ENCODE results near the gene SGMS1. TPM values are rescaled to one million over a fixed set of nuclear protein-coding genes. Genes with fewer than 3 reads are reported as not detected.

Gene SGMS1
- total and polyA plus RNA-seq, 10 donors = 5.9 to 84.3 (median 34.6) TPM

DNA sequence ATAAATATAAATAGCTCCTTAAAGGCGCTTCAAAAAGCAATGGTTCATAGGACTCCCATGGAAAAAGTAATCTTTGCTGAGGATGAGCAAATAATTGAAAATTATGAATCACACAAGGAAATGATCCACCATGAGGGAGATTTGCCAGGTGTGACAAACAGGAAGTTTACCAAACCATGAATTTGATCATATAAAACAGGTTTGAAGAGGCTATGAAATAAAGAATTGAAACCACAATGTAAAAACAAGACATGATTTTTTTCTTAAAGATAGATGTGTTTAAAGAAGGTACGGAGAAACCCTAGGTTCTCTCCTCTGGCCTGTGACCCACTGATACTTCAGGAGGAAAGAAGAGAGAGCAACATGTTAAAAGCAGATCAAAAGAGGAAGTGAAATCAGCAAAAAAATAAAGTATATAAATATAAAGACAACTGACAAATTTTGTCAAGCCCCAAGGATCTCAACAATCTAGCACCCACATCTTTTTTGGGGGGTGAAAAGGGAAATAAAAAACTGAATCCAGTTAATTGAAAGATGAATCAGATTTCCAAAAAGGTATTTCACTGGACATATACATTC lies 261.1 kb downstream of the SGMS1 start:
- TF ChIP-seq POLR2AphosphoS5 (IDR thresholded peaks at IDR 0.05) (no peak), POLR2A (IDR thresholded peaks at IDR 0.05) (no peak)
- TF ChIP-seq, protein P1, sequence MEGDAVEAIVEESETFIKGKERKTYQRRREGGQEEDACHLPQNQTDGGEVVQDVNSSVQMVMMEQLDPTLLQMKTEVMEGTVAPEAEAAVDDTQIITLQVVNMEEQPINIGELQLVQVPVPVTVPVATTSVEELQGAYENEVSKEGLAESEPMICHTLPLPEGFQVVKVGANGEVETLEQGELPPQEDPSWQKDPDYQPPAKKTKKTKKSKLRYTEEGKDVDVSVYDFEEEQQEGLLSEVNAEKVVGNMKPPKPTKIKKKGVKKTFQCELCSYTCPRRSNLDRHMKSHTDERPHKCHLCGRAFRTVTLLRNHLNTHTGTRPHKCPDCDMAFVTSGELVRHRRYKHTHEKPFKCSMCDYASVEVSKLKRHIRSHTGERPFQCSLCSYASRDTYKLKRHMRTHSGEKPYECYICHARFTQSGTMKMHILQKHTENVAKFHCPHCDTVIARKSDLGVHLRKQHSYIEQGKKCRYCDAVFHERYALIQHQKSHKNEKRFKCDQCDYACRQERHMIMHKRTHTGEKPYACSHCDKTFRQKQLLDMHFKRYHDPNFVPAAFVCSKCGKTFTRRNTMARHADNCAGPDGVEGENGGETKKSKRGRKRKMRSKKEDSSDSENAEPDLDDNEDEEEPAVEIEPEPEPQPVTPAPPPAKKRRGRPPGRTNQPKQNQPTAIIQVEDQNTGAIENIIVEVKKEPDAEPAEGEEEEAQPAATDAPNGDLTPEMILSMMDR (IDR thresholded peaks at IDR 0.05 in 8 of 11, conservative IDR thresholded peaks at IDR 0.05 in 3 of 11) = no peak
- peak overlapping the region in 6 of 8 donors; percentile 52 to 72 (median 66) for H3K27ac ChIP-seq
- no peak for DNase-seq
- WGBS, 5 donors = 66 to 75% (median 71%) methylated on average over 2 of the region's 2 CpGs
- H3K4me3 ChIP-seq = no peak overlapping the region
- peaks cover 0 to 23% (median 0%) of the 10 kb centered on the region in 8 donors for H3K9me3 ChIP-seq
- peaks cover 0 to 24% (median 8%) of the 10 kb centered on the region in 6 donors for H3K4me1 ChIP-seq
- H3K27me3 ChIP-seq (replicated peaks in 1 of 7) = no peaks in the 10 kb centered on the region
- intact Hi-C loops (cut with DNase I; ENCODE audit: low total_unique reads) = no loop called here
- H3K36me3 ChIP-seq = peaks cover 0 to 17% (median 0%) of the 10 kb centered on the region in 6 donors

DNA sequence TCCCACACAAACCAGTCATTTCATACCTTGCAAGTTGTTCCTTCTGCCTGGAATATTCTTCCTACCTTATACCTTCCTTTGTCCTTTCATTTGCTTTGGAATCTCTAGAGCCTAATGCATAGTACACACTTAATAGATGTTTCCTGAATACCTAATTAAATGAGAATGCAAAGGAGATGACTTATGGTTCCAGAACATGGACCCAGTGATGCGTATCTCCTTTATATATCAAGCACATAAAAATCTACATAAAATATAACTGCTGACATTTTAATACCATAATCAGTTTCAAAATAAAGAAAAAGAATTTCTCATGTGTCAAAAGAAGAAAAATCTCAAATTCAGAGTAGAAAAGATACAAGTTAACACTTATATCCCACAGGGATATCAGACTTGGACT lies 261.8 kb downstream of the SGMS1 start:
- WGBS, 5 donors = 84 to 91% (median 86%) methylated on average over 1 of the region's 1 CpG
- Histone ChIP-seq H3K27ac (peak overlapping the region in 6 of 8 donors; percentile 52 to 72 (median 66)), H3K27me3 (replicated peaks in 1 of 7) (no peaks in the 10 kb centered on the region), H3K4me1 (peaks cover 0 to 24% (median 8%) of the 10 kb centered on the region in 6 donors), H3K36me3 (peaks cover 0 to 17% (median 0%) of the 10 kb centered on the region in 6 donors), H3K4me3 (no peak overlapping the region), H3K9me3 (peaks cover 0 to 23% (median 0%) of the 10 kb centered on the region in 8 donors)
- DNase-seq = no peak
- no peak for TF ChIP-seq POLR2AphosphoS5 (IDR thresholded peaks at IDR 0.05)
- TF ChIP-seq POLR2A (IDR thresholded peaks at IDR 0.05) = no peak
- TF ChIP-seq, protein P1 (IDR thresholded peaks at IDR 0.05 in 8 of 11, conservative IDR thresholded peaks at IDR 0.05 in 3 of 11) = no peak
- intact Hi-C loops (cut with DNase I; ENCODE audit: low total_unique reads) = no loop called here

DNA sequence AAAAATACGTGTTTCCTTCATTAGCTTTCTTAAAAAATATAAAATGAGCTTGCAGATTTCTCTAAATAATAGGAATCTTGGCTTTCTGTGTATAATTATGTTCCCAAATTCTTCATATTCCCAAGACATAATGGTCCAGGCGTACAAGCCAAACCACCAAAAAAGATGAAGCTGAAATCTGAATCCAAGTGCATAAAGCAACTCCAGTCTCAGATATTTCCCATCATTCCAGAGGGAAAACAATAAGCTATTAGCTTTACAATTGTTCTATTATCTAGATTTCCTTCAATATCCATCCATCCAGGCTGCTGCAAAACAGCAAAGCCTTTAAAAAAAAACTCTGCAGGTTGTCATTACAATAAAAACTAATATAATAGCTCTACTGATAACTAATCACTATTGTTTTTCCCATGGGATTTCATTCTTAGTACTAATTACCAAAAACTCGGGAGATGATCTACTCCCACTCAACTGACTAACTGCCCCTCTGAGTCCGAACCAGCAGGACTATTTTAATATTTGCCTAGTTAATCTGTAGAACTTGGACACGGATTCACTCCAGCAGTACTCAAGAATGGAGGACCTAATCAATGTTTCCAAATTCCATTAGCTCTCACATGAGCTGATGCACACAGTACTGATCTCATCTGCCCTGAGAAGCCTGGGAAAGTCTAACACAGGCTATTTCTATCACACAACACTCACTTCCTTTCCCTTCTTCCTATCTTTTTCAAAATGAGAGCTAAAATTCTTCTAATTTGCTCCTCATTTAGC lies 263.5 kb downstream of the SGMS1 start:
- TF ChIP-seq POLR2A (IDR thresholded peaks at IDR 0.05) (no peak), POLR2AphosphoS5 (IDR thresholded peaks at IDR 0.05) (no peak)
- TF ChIP-seq, protein P1 (IDR thresholded peaks at IDR 0.05 in 8 of 11, conservative IDR thresholded peaks at IDR 0.05 in 3 of 11) = no peak
- intact Hi-C loops (cut with DNase I; ENCODE audit: low total_unique reads) = no loop called here
- Histone ChIP-seq H3K36me3 (peaks cover 0 to 7% (median 0%) of the 10 kb centered on the region in 6 donors), H3K9me3 (peaks cover 0 to 18% (median 0%) of the 10 kb centered on the region in 8 donors), H3K27me3 (replicated peaks in 1 of 7) (no peaks in the 10 kb centered on the region), H3K4me3 (no peak overlapping the region), H3K27ac (no peak overlapping the region), H3K4me1 (peaks cover 0 to 24% (median 8%) of the 10 kb centered on the region in 6 donors)
- 84 to 89% (median 86%) methylated on average over 5 of the region's 5 CpGs for WGBS, 5 donors
- no peak for DNase-seq
